Astrocyte of the spinal cord (primary cell): Measurements from ENCODE around the gene AGAP5.
"Not testable (repeated sequence)": the region's sequence is repeated elsewhere in the genome, so short reads cannot be mapped to it uniquely, and the experiment has no call there.

ENCODE experiments used
- DNase-seq: peaks from one replicate; pipeline ENCODE4 v3.0.0; 2011; ENCODE audit warnings: low read depth, low spot score
- H3K4me3 ChIP-seq: 2 replicates; pipeline ENCODE4 v1.5.1; 2011; ENCODE audit warnings: low read depth, mild to moderate bottlenecking, low read length, moderate library complexity
- CTCF ChIP-seq: IDR thresholded peaks from 2 replicates; pipeline ENCODE4 v1.5.1; 2012; ENCODE audit warnings: low read depth, mild to moderate bottlenecking, low read length, inconsistent platforms
- in situ Hi-C: cut with HindIII; loops from 2 replicates; pipeline ENCODE4 v1.10.0; 2017; ENCODE audit warnings: low sequenced_read_pairs

The AGAP5 gene

GRCh38 chr10:73695302-73695701, 2.6 kb downstream of the AGAP5 start:
- H3K4me3 ChIP-seq, DNase-seq, in situ Hi-C loops: not testable (repeated sequence)

GRCh38 chr10:73690755-73691154, 7.2 kb downstream of the AGAP5 start:
- in situ Hi-C loops, H3K4me3 ChIP-seq, DNase-seq: not testable (repeated sequence)

GRCh38 chr10:73689596-73689995, 8.3 kb downstream of the AGAP5 start:
- H3K4me3 ChIP-seq, in situ Hi-C loops, DNase-seq: not testable (repeated sequence)

GRCh38 chr10:73687641-73688040, 10.3 kb downstream of the AGAP5 start:
- H3K4me3 ChIP-seq, in situ Hi-C loops, DNase-seq: not testable (repeated sequence)

GRCh38 chr10:73674546-73674945, 23.4 kb downstream of the AGAP5 start:
- H3K4me3 ChIP-seq, DNase-seq, in situ Hi-C loops: not testable (repeated sequence)

GRCh38 chr10:73668378-73668777, 29.5 kb downstream of the AGAP5 start:
- in situ Hi-C loops, H3K4me3 ChIP-seq, DNase-seq: not testable (repeated sequence)

GRCh38 chr10:73666153-73666809, 31.6 kb downstream of the AGAP5 start:
- DNase-seq, H3K4me3 ChIP-seq, in situ Hi-C loops: not testable (repeated sequence)

- in situ Hi-C loops, H3K4me3 ChIP-seq, DNase-seq: not testable (repeated sequence)
Measured at GRCh38 chr10:73665581-73665980, 32.3 kb downstream of the AGAP5 start.

GRCh38 chr10:73664156-73665040, 33.5 kb downstream of the AGAP5 start:
- in situ Hi-C loops, DNase-seq, H3K4me3 ChIP-seq: not testable (repeated sequence)

GRCh38 chr10:73663621-73664020, 34.3 kb downstream of the AGAP5 start:
- DNase-seq, H3K4me3 ChIP-seq, in situ Hi-C loops: not testable (repeated sequence)

- H3K4me3 ChIP-seq, in situ Hi-C loops, DNase-seq: not testable (repeated sequence)
Measured at GRCh38 chr10:73662705-73663104, 35.2 kb downstream of the AGAP5 start.

- H3K4me3 ChIP-seq = no peak within 1 kb of the TSS
- in situ Hi-C loops = no loop called here
- DNase-seq = no peak
- TF ChIP-seq CTCF = no peak
Measured at GRCh38 chr10:73655990-73656298, 42.0 kb downstream of the AGAP5 start, which contains the start of gene SYNPO2L. TSS of gene SYNPO2L (minus strand) at chr10:73656029. CDS start at chr10:73655922, 107 bp downstream.
